Measurements from ENCODE around the gene NAALADL2.
"Not testable (repeated sequence)": the region's sequence is repeated elsewhere in the genome, so short reads cannot be mapped to it uniquely, and the experiment has no call there.

The NAALADL2 gene

DNA sequence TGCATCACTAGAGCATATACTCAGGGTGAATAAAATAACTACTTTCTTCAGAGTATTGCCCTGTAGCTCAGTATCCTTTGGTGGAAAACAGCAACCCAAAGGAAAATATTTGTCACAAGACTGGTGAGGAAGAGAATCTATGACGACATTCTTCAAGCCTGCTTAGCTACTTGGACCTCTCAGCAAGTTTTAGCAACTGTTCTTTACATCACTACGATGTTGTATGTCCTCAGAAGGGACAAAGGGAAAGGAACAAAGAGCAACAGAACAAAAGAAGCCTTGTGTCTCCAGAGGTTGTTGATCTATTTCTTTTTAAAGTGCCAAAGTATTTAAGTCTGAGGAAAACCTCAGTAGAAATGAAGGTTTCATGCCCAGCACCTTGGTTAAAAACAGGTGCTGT lies 746.7 kb downstream of the NAALADL2 start:
- no peak for TF ChIP-seq JUND (IDR thresholded peaks at IDR 0.05; ENCODE audit: low read depth)
- no peak for DNase-seq (ENCODE audit: low read depth in 1 of 2, low spot score in 1 of 2)
- in situ Hi-C loops (cut with HindIII; ENCODE audit: low pct_unique_long_range_greater_than_20kb, low sequenced_read_pairs) = no loop called here

- peak in 1 of 2 experiments; percentile 20 for DNase-seq (ENCODE audit: low read depth in 1 of 2, low spot score in 1 of 2)
- in situ Hi-C loops (cut with HindIII; ENCODE audit: low pct_unique_long_range_greater_than_20kb, low sequenced_read_pairs) = no loop called here
- TF ChIP-seq JUND (IDR thresholded peaks at IDR 0.05; ENCODE audit: low read depth) = no peak
Measured at GRCh38 chr3:175606650-175607318, 747.6 kb downstream of the NAALADL2 start.

GRCh38 chr3:175608356-175608755 lies 749.2 kb downstream of the NAALADL2 start:
- TF ChIP-seq JUND (IDR thresholded peaks at IDR 0.05; ENCODE audit: low read depth) = no peak
- no peak for DNase-seq (ENCODE audit: low read depth in 1 of 2, low spot score in 1 of 2)
- in situ Hi-C loops (cut with HindIII; ENCODE audit: low pct_unique_long_range_greater_than_20kb, low sequenced_read_pairs) = no loop called here

DNA sequence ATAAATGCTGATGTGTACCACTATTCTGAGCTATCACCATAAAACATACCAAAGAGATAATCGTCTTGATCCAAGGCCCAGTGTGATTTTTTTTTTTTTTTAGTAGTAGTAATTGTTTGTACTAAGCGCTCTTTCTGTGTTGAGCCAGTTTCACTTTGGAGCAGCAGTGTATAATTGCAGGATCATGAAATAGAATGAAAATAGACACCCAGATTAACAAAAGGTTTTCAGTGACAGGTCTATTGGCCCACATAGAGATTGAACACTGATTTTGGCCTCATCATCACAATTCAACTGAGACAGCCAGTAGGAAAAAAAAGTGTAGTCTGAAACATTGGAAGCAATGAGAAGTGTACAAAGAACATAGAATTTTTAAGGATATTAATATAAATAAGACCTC lies 749.8 kb downstream of the NAALADL2 start:
- in situ Hi-C loops (cut with HindIII; ENCODE audit: low pct_unique_long_range_greater_than_20kb, low sequenced_read_pairs) = no loop called here
- TF ChIP-seq JUND (IDR thresholded peaks at IDR 0.05; ENCODE audit: low read depth) = no peak
- no peak for DNase-seq (ENCODE audit: low read depth in 1 of 2, low spot score in 1 of 2)

DNA sequence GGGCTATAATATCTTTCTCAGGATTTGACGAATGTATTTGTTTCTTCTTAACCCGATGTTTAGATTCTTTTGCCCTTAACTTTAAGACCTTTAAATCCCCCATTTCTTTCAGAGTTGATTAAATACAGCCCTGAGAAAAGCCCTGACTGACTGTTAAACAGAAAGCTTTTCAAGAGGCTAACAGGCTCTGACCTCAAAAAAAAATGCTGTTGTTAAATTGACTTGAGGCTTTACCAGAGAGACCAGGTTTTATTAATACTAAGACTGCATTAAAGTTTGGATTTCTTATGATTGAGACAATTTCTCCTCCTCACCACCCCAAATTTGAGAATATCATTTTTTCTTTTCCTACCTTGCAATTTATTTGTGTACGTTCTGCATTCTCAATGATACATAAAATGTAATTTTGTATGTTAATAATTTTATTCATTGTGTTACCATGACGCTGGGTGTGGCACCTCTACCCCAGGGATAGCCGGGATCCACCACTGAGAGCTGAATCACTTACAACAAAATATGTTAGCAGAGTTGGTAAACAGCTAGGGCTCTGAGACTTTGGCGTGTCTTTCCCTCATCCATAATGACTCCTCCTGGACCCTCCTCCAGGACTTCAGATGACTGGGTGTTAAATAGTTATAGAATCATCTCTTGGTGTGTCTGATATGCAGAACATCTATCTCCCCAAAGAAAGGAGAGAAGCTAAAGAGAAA lies 753.5 kb downstream of the NAALADL2 start:
- in situ Hi-C loops (cut with HindIII; ENCODE audit: low pct_unique_long_range_greater_than_20kb, low sequenced_read_pairs) = no loop called here
- DNase-seq (ENCODE audit: low read depth in 1 of 2, low spot score in 1 of 2) = no peak
- TF ChIP-seq JUND (IDR thresholded peaks at IDR 0.05; ENCODE audit: low read depth) = no peak

GRCh38 chr3:175614107-175614506 lies 755.0 kb downstream of the NAALADL2 start:
- DNase-seq (ENCODE audit: low read depth in 1 of 2, low spot score in 1 of 2); in situ Hi-C loops (cut with HindIII; ENCODE audit: low pct_unique_long_range_greater_than_20kb, low sequenced_read_pairs): not testable (repeated sequence)

GRCh38 chr3:175617247-175617646 lies 758.1 kb downstream of the NAALADL2 start:
- no peak for TF ChIP-seq JUND (IDR thresholded peaks at IDR 0.05; ENCODE audit: low read depth)
- in situ Hi-C loops (cut with HindIII; ENCODE audit: low pct_unique_long_range_greater_than_20kb, low sequenced_read_pairs) = no loop called here
- no peak for DNase-seq (ENCODE audit: low read depth in 1 of 2, low spot score in 1 of 2)

DNA sequence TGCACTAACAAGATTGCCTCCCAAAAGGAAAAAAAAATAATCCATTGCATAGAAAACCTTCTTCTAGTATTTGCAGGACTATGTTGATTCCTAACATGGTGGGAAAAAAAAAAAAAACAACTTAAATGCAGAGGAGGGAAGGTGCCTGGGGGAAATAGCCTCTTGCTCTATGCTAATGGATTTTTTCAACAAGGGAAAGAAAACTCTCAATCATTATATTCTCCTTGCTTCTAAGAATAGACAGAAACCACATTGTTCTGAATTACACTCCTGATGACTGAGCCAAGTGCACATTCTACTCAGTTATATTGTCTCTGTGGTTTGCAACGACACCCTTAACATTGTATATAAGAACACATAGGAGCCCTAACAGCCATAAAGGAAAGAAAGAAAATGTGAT lies 760.2 kb downstream of the NAALADL2 start:
- TF ChIP-seq JUND (IDR thresholded peaks at IDR 0.05; ENCODE audit: low read depth) = no peak
- no peak for DNase-seq (ENCODE audit: low read depth in 1 of 2, low spot score in 1 of 2)
- in situ Hi-C loops (cut with HindIII; ENCODE audit: low pct_unique_long_range_greater_than_20kb, low sequenced_read_pairs) = no loop called here

GRCh38 chr3:175620093-175620492 lies 761.0 kb downstream of the NAALADL2 start:
- no peak for DNase-seq (ENCODE audit: low read depth in 1 of 2, low spot score in 1 of 2)
- TF ChIP-seq JUND (IDR thresholded peaks at IDR 0.05; ENCODE audit: low read depth) = no peak
- in situ Hi-C loops (cut with HindIII; ENCODE audit: low pct_unique_long_range_greater_than_20kb, low sequenced_read_pairs) = no loop called here

DNA sequence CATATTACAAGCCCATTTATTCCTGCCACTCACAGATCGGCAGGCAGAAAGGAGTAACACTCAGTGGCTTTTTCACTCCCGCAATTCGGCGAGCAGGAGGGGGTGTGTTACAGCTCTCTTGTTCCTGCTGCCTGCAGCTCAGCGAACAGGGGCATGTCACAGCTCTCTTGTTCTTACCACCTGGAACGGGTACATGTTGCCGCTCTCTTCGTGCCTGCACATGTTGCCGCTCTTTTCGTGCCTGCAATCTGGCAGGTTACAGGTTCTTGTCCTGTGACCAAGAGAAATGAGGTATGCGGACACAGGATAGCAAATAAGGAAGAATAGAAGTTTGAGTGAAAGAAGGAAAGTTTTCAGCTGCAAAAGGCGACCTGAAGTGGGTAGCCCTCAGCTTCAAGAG lies 761.4 kb downstream of the NAALADL2 start:
- no peak for DNase-seq (ENCODE audit: low read depth in 1 of 2, low spot score in 1 of 2)
- TF ChIP-seq JUND (IDR thresholded peaks at IDR 0.05; ENCODE audit: low read depth) = no peak
- in situ Hi-C loops (cut with HindIII; ENCODE audit: low pct_unique_long_range_greater_than_20kb, low sequenced_read_pairs) = no loop called here

GRCh38 chr3:175640958-175641357 lies 781.8 kb downstream of the NAALADL2 start:
- DNase-seq (ENCODE audit: low read depth in 1 of 2, low spot score in 1 of 2) = peak in 1 of 2 experiments; percentile 25
- in situ Hi-C loops (cut with HindIII; ENCODE audit: low pct_unique_long_range_greater_than_20kb, low sequenced_read_pairs) = no loop called here
- TF ChIP-seq JUND (IDR thresholded peaks at IDR 0.05; ENCODE audit: low read depth) = no peak

- DNase-seq (ENCODE audit: low read depth in 1 of 2, low spot score in 1 of 2) = no peak
- in situ Hi-C loops (cut with HindIII; ENCODE audit: low pct_unique_long_range_greater_than_20kb, low sequenced_read_pairs) = no loop called here
- no peak for TF ChIP-seq JUND (IDR thresholded peaks at IDR 0.05; ENCODE audit: low read depth)
Measured at GRCh38 chr3:175646865-175647264, 787.7 kb downstream of the NAALADL2 start.

DNA sequence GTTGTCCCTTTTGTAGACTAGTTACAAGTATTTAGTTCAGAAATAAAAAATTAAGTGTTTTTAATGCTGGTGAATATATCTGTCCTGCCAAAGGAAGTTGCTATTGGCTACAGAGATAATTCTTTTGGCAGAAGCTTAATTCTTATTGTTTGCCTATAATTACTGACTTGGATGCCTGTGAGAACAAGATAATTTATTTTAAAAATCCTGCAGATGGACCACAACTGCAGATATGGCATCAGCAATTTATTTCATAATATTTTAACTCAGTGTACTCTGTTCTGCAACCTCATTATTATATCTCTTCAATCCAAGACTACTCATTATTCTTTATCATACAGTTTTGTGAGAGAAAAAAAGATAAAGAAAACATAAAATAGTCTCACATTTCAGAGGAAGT lies 789.8 kb downstream of the NAALADL2 start:
- no peak for DNase-seq (ENCODE audit: low read depth in 1 of 2, low spot score in 1 of 2)
- TF ChIP-seq JUND (IDR thresholded peaks at IDR 0.05; ENCODE audit: low read depth) = no peak
- in situ Hi-C loops (cut with HindIII; ENCODE audit: low pct_unique_long_range_greater_than_20kb, low sequenced_read_pairs) = no loop called here
